GM23338 (cell line): ENCODE measurements around the gene AQP5. TPM values are rescaled to one million over a fixed set of nuclear protein-coding genes. Genes with fewer than 3 reads are reported as not detected.

Experiments used
- ATAC-seq: fragments of 200-7000 bp; cut with Tn5 transposase; 3 replicates; pipeline ENCODE4 v1.9.1; 2020
- DNase-seq: peaks from one replicate; pipeline ENCODE4 v3.0.0-alpha.2; 2015; ENCODE audit warnings: low spot score
- H2AFZ ChIP-seq: fragments of 200-600 bp; sonication (generic); 2 replicates; pipeline ENCODE4 v1.8.0; 2016; ENCODE audit warnings: antibody characterized with exemption, mild to moderate bottlenecking, moderate library complexity
- H3F3A ChIP-seq: fragments of 200-600 bp; sonication (generic); replicated peaks from 2 replicates; pipeline ENCODE4 v1.8.0; 2017; ENCODE audit warnings: antibody characterized with exemption, mixed run types, low read depth
- H3K27ac ChIP-seq: fragments of 200-600 bp; sonication (generic); 2 replicates; pipeline ENCODE4 v1.6.1; 2016; ENCODE audit warnings: low read depth
- H3K27me3 ChIP-seq: fragments of 200-600 bp; sonication (generic); 2 replicates; pipeline ENCODE4 v1.8.0; 2016; ENCODE audit warnings: mild to moderate bottlenecking, mixed run types, moderate library complexity; ENCODE audit not compliant: insufficient read depth
- H3K36me3 ChIP-seq: fragments of 200-600 bp; sonication (generic); 2 replicates; pipeline ENCODE4 v1.8.0; 2016; ENCODE audit warnings: mild to moderate bottlenecking; ENCODE audit not compliant: insufficient read depth
- H3K4me1 ChIP-seq: fragments of 200-600 bp; sonication (generic); 2 replicates; pipeline ENCODE4 v1.8.0; 2016; ENCODE audit warnings: mild to moderate bottlenecking, moderate library complexity; ENCODE audit not compliant: insufficient read depth
- H3K4me2 ChIP-seq: fragments of 200-600 bp; sonication (generic); 2 replicates; pipeline ENCODE4 v1.7.1; 2017; ENCODE audit warnings: mixed run types
- H3K4me3 ChIP-seq: fragments of 200-600 bp; sonication (generic); 2 replicates; pipeline ENCODE4 v1.6.1; 2016; ENCODE audit warnings: mixed run types
- H3K79me2 ChIP-seq: fragments of 200-600 bp; sonication (generic); replicated peaks from 2 replicates; pipeline ENCODE4 v1.8.0; 2017; ENCODE audit warnings: mild to moderate bottlenecking; ENCODE audit not compliant: insufficient read depth
- H3K9me2 ChIP-seq: fragments of 200-600 bp; sonication (generic); 2 replicates; pipeline ENCODE4 v1.8.0; 2017; ENCODE audit not compliant: insufficient read depth
- H4K20me1 ChIP-seq: fragments of 200-600 bp; sonication (generic); replicated peaks from 2 replicates; pipeline ENCODE4 v1.8.0; 2017; ENCODE audit warnings: mild to moderate bottlenecking; ENCODE audit not compliant: insufficient read depth
- H3K27ac Mint-ChIP-seq: 2 replicates; pipeline ENCODE4 v1.8.0; 2020; ENCODE audit warnings: inconsistent platforms, mild to moderate bottlenecking, moderate library complexity, mixed read lengths
- H3K27me3 Mint-ChIP-seq: 3 replicates; pipeline ENCODE4 v1.8.0; 2022; ENCODE audit warnings: low read depth, mild to moderate bottlenecking, moderate library complexity, mixed read lengths, inconsistent platforms; ENCODE audit not compliant: insufficient read depth, poor library complexity
- H3K36me3 Mint-ChIP-seq: 3 replicates; pipeline ENCODE4 v1.8.0; 2021; ENCODE audit warnings: low read depth, mild to moderate bottlenecking, inconsistent platforms, moderate library complexity, mixed read lengths
- H3K4me1 Mint-ChIP-seq: 3 replicates; pipeline ENCODE4 v1.8.0; 2020; ENCODE audit warnings: mild to moderate bottlenecking, inconsistent platforms, mixed read lengths
- H3K4me3 Mint-ChIP-seq: 3 replicates; pipeline ENCODE4 v1.8.0; 2021; ENCODE audit warnings: moderate library complexity, mild to moderate bottlenecking, inconsistent platforms, mixed read lengths
- H3K9me3 Mint-ChIP-seq: 3 replicates; pipeline ENCODE4 v1.8.0; 2020; ENCODE audit warnings: moderate library complexity, mild to moderate bottlenecking, inconsistent platforms, mixed read lengths
- CREB1 ChIP-seq: fragments of 250-450 bp; sonication (Bioruptor Pico); IDR thresholded peaks from 2 replicates; pipeline ENCODE4 v1.5.0; 2020; ENCODE audit warnings: low read depth, mild to moderate bottlenecking, moderate library complexity
- CTCF ChIP-seq, 2 experiments: fragments of 200-600 bp in 1 of 2; sonication (generic) in 1 of 2; conservative IDR thresholded peaks; 2 replicates each; pipeline versions ENCODE4 v1.5.1 to v1.6.1; 2016 to 2017; ENCODE audit warnings: antibody characterized with exemption in 2 of 2, low read depth in 2 of 2, mild to moderate bottlenecking in 2 of 2, moderate library complexity in 1 of 2
- EZH2 ChIP-seq: fragments of 200-600 bp; sonication (generic); IDR thresholded peaks from one replicate; pipeline ENCODE4 v1.8.0; 2017; ENCODE audit warnings: antibody characterized with exemption, mild to moderate bottlenecking, low read depth; ENCODE audit not compliant: unreplicated experiment
- EZH2phosphoT487 ChIP-seq: fragments of 200-600 bp; sonication (generic); IDR thresholded peaks from one replicate; pipeline ENCODE4 v1.8.1; 2018; ENCODE audit warnings: antibody characterized with exemption; ENCODE audit not compliant: unreplicated experiment
- NANOG ChIP-seq: IDR thresholded peaks from 2 replicates; pipeline ENCODE4 v1.6.1; 2016; ENCODE audit warnings: antibody characterized with exemption, borderline replicate concordance
- POLR2AphosphoS5 ChIP-seq: IDR thresholded peaks from 2 replicates; pipeline ENCODE4 v1.6.1; 2016; ENCODE audit warnings: antibody characterized with exemption, low read depth
- REST ChIP-seq: IDR thresholded peaks from one replicate; pipeline ENCODE4 v1.6.1; 2018; ENCODE audit warnings: antibody characterized with exemption; ENCODE audit not compliant: unreplicated experiment
- STAT1 ChIP-seq: IDR thresholded peaks from one replicate; pipeline ENCODE4 v1.6.1; 2016; ENCODE audit warnings: antibody characterized with exemption; ENCODE audit not compliant: unreplicated experiment
- ZNF114 ChIP-seq: fragments of 250-450 bp; sonication (Bioruptor Pico); IDR thresholded peaks from 2 replicates; pipeline ENCODE4 v1.5.0; 2020; ENCODE audit warnings: mild to moderate bottlenecking, moderate library complexity
- ZNF331 ChIP-seq: fragments of 250-450 bp; sonication (Bioruptor Pico); IDR thresholded peaks from 2 replicates; pipeline ENCODE4 v1.5.0; 2020; ENCODE audit warnings: low read depth, mild to moderate bottlenecking, moderate library complexity
- ZNF462 ChIP-seq: fragments of 250-450 bp; sonication (Bioruptor Pico); IDR thresholded peaks from 2 replicates; pipeline ENCODE4 v1.5.0; 2020; ENCODE audit warnings: mild to moderate bottlenecking, moderate library complexity
- polyA plus RNA-seq: library from polyadenylated mRNA; unstranded; fragments of >200 nt; fragmentation: Nextera tagmentation; extraction: Ambion mirVana; gene quantifications from 2 replicates; pipeline ENCODE4 v1.2.1, GENCODE V29; 2016
- total RNA-seq: library from RNA; depleted of rRNA; stranded (reverse); fragments of >200 nt; shearing (Covaris generic); gene quantifications from 2 replicates; pipeline ENCODE4 v1.2.3, GENCODE V29; 2014

AQP5 gene
- total and polyA plus RNA-seq, 2 experiments from 2014 or later: 1.3 to 2.2 TPM

- peaks cover 3% of the 10 kb centered on the region; the same call in 1 of the 2 replicates for H4K20me1 ChIP-seq
- H3K36me3 ChIP-seq: peaks cover 19% of the 10 kb centered on the region; the same call in 1 of the 2 replicates
- Mint-ChIP-seq H3K9me3 (no peaks in the 10 kb centered on the region), H3K36me3 (peaks cover 35% of the 10 kb centered on the region), H3K4me1 (no peaks in the 10 kb centered on the region), H3K27ac (no peak overlapping the region), H3K27me3 (no peaks in the 10 kb centered on the region), H3K4me3 (no peak overlapping the region)
- H3K27me3 ChIP-seq: no peaks in the 10 kb centered on the region
- no peak overlapping the region for H3K27ac ChIP-seq
- no peaks in the 10 kb centered on the region for H3F3A ChIP-seq
- no peak overlapping the region for H2AFZ ChIP-seq
- no peak for ATAC-seq
- TF ChIP-seq EZH2 (no peak), EZH2phosphoT487 (no peak), POLR2AphosphoS5 (no peak), ZNF114 (CRISPR knock-in tag) (no peak), REST (no peak), ZNF331 (CRISPR knock-in tag) (no peak), CTCF (conservative IDR thresholded peaks at IDR 0.05; ENCODE audit: low read depth in 2 of 2) (no peak), CREB1 (CRISPR knock-in tag) (no peak), ZNF462 (no peak), NANOG (no peak), STAT1 (no peak)
- no peak for DNase-seq
- H3K9me2 ChIP-seq: no peaks in the 10 kb centered on the region
- H3K4me3 ChIP-seq: no peak overlapping the region
- H3K79me2 ChIP-seq: no peaks in the 10 kb centered on the region
- H3K4me1 ChIP-seq: no peaks in the 10 kb centered on the region
- no peak overlapping the region for H3K4me2 ChIP-seq
Measured at GRCh38 chr12:50005175-50005574, 43.5 kb downstream of the AQP5 start.
